GM12878 (cell line): ENCODE results near the gene ACACA. TPM values are rescaled to one million over a fixed set of nuclear protein-coding genes. Genes with fewer than 3 reads are reported as not detected.

Experiments
- E4F1 ChIP-seq: fragments of 450-650 bp; IDR thresholded peaks from 2 replicates; pipeline ENCODE4 v1.6.1; 2018; ENCODE audit warnings: borderline replicate concordance, mild to moderate bottlenecking; ENCODE audit not compliant: partially characterized antibody
- IRF5 ChIP-seq: fragments of 450-650 bp; IDR thresholded peaks from 2 replicates; pipeline ENCODE4 v1.6.1; 2017; ENCODE audit warnings: borderline replicate concordance
- SUZ12 ChIP-seq: fragments of 200-600 bp; sonication (generic); IDR thresholded peaks from one replicate; pipeline ENCODE4 v1.6.1; 2018; ENCODE audit warnings: antibody characterized with exemption, mild to moderate bottlenecking; ENCODE audit not compliant: unreplicated experiment
- ZBTB40 ChIP-seq: fragments of 450-650 bp; IDR thresholded peaks from 2 replicates; pipeline ENCODE4 v1.6.1; 2016; ENCODE audit warnings: mild to moderate bottlenecking, moderate library complexity, borderline replicate concordance
- polyA plus RNA-seq, 11 experiments: library from polyadenylated mRNA; depleted of rRNA in 4 of 11; unstranded in 6 of 11; stranded (reverse) in 5 of 11; fragments of >200 nt; fragmentation: Nextera tagmentation in 4 of 11; fragmentation: Illumina TruSeq in 1 of 11; extraction: Ambion mirVana in 4 of 11; extraction: Trizol in 1 of 11; gene quantifications; 1 replicate in 1 of 11; 2 replicates in 10 of 11; pipeline versions ENCODE4 v1.2.1 to v1.2.3, GENCODE V29; 2011 to 2016; ENCODE audit warnings: inconsistent platforms in 2 of 11, missing spikeins in 2 of 11, low read depth in 1 of 11
- total RNA-seq, 4 experiments: library from RNA; depleted of rRNA in 3 of 4; stranded (reverse); fragments of >200 nt in 3 of 4; fragmentation: Illumina TruSeq in 1 of 4; extraction: Trizol in 1 of 4; gene quantifications; 2 replicates each; pipeline versions ENCODE4 v1.2.1 to v1.2.3, GENCODE V29; 2013 to 2021

ACACA gene
- total and polyA plus RNA-seq, 10 of the 15 experiments (the other 5 are each of a cell fraction or from before 2014, with no cell fraction given) = 12.9 to 74.2 (median 32.0) TPM

DNA sequence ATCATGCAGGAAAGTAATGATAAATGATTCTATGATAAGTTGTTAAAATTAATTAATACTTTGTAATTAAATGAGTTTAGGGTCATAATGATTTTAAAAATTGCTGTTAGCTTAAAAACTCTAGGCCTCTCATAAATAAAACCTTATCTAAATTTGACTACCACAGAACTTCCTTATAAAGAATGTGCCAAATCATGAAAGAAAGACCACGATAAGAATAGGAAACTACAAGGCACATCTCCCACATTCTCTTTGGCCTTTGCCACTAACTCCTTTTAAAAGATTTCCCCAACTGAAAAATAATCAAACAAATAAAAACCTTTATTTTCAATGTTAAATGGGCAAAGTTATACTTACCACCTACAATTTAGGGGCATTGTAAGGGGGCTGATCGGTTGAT lies 195.5 kb downstream of the ACACA start (continued):
- TF ChIP-seq ZBTB40 = no peak
- no peak for TF ChIP-seq E4F1
- no peak for TF ChIP-seq IRF5
- no peak for TF ChIP-seq SUZ12
